SU-DHL-6 (cell line): ENCODE data around the gene PLA2G7.

Experiments used
- EZH2phosphoT487 ChIP-seq: fragments of 200-600 bp; sonication (generic), shearing (Covaris generic); conservative IDR thresholded peaks from 2 replicates; pipeline ENCODE4 v1.6.1; 2018; ENCODE audit warnings: mild to moderate bottlenecking, antibody characterized with exemption, low read length, moderate library complexity, mixed read lengths
- TF ChIP-seq, protein P1 (sequence below): fragments of 200-600 bp; sonication (generic); IDR thresholded peaks from one replicate; pipeline ENCODE4 v1.5.1; 2017; ENCODE audit warnings: antibody characterized with exemption, mild to moderate bottlenecking, low read length, moderate library complexity; ENCODE audit not compliant: insufficient read depth, poor library complexity, severe bottlenecking

DNA sequence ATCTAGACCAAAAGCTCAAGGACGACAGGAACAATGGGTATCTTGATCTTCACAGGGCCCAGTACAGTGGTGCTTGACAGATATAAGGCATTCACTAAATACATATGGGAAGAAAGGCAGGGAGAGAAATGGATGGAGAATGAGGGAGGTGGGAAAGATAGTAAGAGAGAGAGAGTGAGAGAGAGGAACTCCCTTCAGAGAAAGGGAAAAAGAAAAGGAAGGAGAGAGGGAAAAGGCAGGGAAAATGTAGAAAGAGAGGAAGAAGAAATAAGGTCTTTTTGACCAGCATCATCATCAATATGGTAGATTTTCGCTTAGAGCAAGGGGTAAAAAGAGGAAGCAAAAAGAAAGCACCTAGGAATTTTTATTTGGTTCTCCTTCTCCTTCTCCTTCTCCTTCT is 10.8 kb upstream of the PLA2G7 start:
- TF ChIP-seq, protein P1, sequence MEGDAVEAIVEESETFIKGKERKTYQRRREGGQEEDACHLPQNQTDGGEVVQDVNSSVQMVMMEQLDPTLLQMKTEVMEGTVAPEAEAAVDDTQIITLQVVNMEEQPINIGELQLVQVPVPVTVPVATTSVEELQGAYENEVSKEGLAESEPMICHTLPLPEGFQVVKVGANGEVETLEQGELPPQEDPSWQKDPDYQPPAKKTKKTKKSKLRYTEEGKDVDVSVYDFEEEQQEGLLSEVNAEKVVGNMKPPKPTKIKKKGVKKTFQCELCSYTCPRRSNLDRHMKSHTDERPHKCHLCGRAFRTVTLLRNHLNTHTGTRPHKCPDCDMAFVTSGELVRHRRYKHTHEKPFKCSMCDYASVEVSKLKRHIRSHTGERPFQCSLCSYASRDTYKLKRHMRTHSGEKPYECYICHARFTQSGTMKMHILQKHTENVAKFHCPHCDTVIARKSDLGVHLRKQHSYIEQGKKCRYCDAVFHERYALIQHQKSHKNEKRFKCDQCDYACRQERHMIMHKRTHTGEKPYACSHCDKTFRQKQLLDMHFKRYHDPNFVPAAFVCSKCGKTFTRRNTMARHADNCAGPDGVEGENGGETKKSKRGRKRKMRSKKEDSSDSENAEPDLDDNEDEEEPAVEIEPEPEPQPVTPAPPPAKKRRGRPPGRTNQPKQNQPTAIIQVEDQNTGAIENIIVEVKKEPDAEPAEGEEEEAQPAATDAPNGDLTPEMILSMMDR: no peak
- no peak for TF ChIP-seq EZH2phosphoT487
